Stimulated activated CD8-positive, alpha-beta memory T cell treated with anti-CD3 and anti-CD28 coated beads, Interleukin-12 subunit alpha, Interleukin-12 subunit beta, amount 100 ng/mL, for 4 hours (primary cell): ENCODE results near the gene DAGLB.
"Not testable (repeated sequence)": the region's sequence is repeated elsewhere in the genome, so short reads cannot be mapped to it uniquely, and the experiment has no call there.

Source experiments
- DNase-seq: peaks from one replicate; pipeline ENCODE4 v3.0.0-alpha.2; 2020; ENCODE audit warnings: low read depth

Gene DAGLB

GRCh38 chr7:6398943-6399342 lies 48.8 kb downstream of the DAGLB start:
- no peak for DNase-seq

- not testable (repeated sequence) for DNase-seq
These were observed 49.8 kb downstream of the DAGLB start for GRCh38 chr7:6397759-6398495.

- no peak for DNase-seq
These were observed 51.7 kb downstream of the DAGLB start for GRCh38 chr7:6395898-6396595.

- DNase-seq: no peak
These were observed 53.6 kb downstream of the DAGLB start for GRCh38 chr7:6394114-6394513.

GRCh38 chr7:6393667-6394056 lies 54.1 kb downstream of the DAGLB start:
- no peak for DNase-seq

- DNase-seq: no peak
These were observed 54.8 kb downstream of the DAGLB start for GRCh38 chr7:6392712-6393666.

- DNase-seq: no peak
These were observed 58.0 kb downstream of the DAGLB start for GRCh38 chr7:6389728-6390127.

GRCh38 chr7:6387734-6388294 lies 59.9 kb downstream of the DAGLB start:
- no peak for DNase-seq

- DNase-seq: no peak
These were observed 61.0 kb downstream of the DAGLB start for GRCh38 chr7:6386779-6387178.

- DNase-seq: no peak
These were observed 61.7 kb downstream of the DAGLB start for GRCh38 chr7:6385909-6386560.

- DNase-seq: no peak
These were observed 62.5 kb downstream of the DAGLB start for GRCh38 chr7:6385110-6385781.

- no peak for DNase-seq
These were observed 63.4 kb downstream of the DAGLB start for GRCh38 chr7:6384327-6384726.

- DNase-seq: no peak
These were observed 64.9 kb downstream of the DAGLB start for GRCh38 chr7:6382817-6383216.

- not testable (repeated sequence) for DNase-seq
These were observed 65.9 kb downstream of the DAGLB start for GRCh38 chr7:6381846-6382245.

GRCh38 chr7:6380310-6381095 lies 67.3 kb downstream of the DAGLB start:
- DNase-seq: no peak

- DNase-seq: no peak
These were observed 67.9 kb downstream of the DAGLB start for GRCh38 chr7:6379886-6380285.

- not testable (repeated sequence) for DNase-seq
These were observed 69.2 kb downstream of the DAGLB start for GRCh38 chr7:6378556-6378955.

GRCh38 chr7:6376820-6377219 lies 70.9 kb downstream of the DAGLB start:
- no peak for DNase-seq

- no peak for DNase-seq
These were observed 72.2 kb downstream of the DAGLB start for GRCh38 chr7:6375348-6376101.
